Ecto neural progenitor cell (in vitro differentiated cells): Measurements from ENCODE around the gene OSBP2.
A peak's percentile ranks its signal among the peaks of the same experiment; 100 is the strongest.
"Not testable (repeated sequence)": the region's sequence is repeated elsewhere in the genome, so short reads cannot be mapped to it uniquely, and the experiment has no call there.

Experiments used
- DNase-seq: peaks from one replicate; pipeline ENCODE4 v3.0.0-alpha.2; 2018; ENCODE audit warnings: low spot score

Gene OSBP2

GRCh38 chr22:30718938-30719337 is 24.3 kb downstream of the OSBP2 start:
- DNase-seq: no peak

- no peak for DNase-seq
Measured at GRCh38 chr22:30720263-30720837, 25.7 kb downstream of the OSBP2 start.

- no peak for DNase-seq
Measured at GRCh38 chr22:30721741-30722140, 27.1 kb downstream of the OSBP2 start.

DNA sequence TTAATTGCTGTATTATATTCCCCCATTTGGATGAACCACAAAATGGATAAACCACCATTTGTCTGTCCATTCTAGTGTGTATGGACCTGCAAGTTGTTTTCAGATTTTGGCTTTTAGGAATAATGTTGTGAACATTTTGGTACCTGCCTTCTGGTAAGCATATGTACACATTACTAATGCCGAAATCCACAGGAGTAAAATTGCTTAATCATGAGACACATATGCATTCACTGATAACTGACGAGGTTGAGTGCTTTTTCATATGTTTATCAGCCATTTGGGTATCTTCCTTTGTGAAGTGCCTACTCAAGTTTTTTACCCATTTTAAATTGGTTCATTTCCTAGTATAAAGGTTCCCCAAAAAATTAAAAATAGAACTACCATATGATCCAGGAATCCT is 34.2 kb downstream of the OSBP2 start:
- DNase-seq: no peak

DNA sequence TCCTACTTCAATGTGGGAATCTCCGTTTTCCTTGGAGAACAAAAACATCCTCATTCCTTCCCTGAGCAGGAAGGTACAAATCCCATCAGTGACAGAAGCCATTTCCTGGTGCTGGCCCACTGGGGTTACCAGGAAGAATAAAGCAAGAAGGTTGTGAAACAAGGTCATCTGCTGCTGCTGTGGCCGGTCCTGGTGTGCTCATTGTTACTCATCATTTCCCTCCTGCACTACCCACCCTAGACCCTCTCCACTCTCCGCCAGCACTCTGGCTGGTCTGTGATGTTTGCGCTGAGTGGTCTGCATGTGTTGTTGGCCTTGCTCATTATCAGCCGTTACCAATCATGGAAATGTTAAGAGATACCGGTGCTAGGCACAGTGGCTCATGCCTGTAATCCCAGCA is 37.0 kb downstream of the OSBP2 start:
- DNase-seq: no peak

GRCh38 chr22:30732426-30732825 is 37.8 kb downstream of the OSBP2 start:
- no peak for DNase-seq

DNA sequence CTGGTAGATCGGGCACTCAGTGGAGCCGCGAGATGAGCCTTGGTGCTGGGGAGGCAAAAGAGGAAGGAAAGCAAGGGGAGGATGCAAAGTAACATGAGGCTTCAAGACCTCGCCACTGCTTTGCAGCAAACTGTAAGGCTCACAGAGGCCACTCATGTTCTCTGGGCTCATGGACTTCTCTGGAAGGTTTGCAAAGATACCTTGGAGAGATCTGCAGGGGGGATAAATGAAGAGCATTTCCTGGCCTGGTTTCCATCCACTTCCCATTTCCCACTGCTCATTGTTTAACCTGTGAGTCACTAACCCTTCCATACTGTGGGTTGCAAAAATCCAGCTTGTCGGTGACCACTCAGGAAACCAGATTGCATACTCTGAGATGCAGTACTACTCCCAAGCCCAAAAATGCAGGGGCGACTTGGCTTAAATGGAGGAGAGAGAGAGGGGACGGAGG is 38.5 kb downstream of the OSBP2 start:
- DNase-seq: no peak

DNA sequence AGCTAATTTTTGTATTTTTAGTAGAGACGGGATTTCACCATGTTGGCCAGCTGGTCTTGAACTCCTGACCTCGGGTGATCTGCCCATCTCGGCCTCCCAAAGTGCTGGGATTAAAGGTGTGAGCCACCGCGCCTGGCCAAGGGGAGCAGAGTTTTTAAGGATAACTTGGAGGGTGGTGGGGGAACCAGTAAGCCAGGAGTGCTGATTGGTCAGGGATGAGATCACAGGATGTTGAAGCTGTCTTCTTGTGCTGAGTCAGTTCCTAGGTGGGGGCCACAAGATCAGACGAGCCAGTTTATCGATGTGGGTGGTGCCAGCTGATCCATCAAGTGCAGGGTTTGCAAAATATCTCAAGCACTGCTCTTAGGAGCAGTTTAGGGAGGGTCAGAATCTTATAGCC is 45.3 kb downstream of the OSBP2 start:
- DNase-seq: not testable (repeated sequence)

DNA sequence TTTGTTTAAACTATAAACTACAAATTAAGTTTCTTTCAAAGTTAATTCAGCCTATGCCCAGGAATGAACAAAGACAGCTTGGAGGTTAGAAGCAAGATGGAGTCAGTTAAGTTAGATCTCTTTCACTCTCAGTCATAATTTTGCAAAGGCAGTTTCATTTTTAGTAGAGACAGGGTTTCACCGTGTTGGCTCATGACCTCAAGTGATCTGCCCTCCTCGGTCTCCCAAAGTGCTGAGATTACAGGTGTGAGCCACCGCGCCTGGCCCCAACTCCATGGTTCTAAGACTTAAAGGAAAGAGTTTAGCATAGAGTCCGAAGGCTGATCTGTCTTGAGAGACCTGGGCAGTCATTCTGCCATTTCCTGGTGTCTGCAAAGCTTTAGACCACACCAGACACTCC is 45.8 kb downstream of the OSBP2 start:
- not testable (repeated sequence) for DNase-seq

- DNase-seq: no peak
Measured at GRCh38 chr22:30742291-30743256, 47.9 kb downstream of the OSBP2 start.

DNA sequence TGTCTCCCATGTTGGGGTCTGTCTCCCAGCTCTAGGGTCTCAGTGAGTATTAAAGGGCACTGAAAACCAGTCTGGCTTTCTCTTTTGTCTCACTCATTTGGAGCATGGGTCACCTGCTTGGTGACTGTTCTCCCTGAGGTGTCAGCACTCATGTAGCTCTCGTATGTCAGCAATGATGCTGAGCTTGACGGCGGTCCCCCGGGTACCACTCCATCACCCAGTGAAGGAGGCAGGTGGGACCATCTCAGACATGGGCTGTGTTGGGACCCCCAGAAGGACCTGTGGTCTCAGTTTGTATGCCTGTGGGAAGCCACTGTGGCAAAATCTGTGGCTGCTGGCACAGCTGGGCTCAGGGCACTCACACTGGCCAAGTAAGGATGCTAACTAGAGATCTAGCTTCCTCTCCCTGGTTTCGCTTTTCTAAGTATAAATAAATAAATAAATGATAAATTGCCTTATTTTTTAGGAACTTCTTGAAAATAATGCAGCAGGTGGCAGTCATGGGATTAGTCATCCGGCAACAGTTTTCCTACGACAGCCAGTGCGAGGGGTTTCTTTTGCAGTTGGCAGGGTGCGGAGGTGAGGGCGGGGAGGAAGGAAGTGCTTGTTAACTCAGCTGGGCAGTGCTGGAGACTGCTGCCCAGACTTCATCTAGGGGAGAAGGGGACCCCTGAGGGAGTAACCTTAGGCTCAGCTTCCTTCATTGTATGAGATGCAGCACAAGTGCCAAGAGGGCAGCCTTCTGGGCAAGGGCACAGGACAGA is 48.8 kb downstream of the OSBP2 start:
- DNase-seq: no peak

DNA sequence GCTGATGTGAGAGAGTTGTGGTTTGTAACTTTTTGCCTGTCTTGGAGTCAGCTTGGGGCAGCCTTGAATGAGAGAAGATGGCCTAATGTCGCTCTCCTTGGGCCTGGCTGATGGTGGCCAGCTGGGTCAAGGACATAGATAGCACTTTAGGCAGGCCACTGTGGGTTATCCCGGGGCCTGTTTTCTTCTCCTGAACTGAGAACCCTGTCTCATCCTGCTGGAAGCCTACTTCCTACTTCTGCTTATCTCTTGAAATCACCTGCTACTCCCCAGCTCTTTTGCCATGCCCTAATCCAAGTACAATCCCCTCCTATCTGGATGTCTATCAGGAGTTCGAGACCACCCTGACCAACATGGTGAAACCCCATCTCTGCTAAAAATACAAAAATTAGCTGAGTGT is 49.5 kb downstream of the OSBP2 start:
- DNase-seq: no peak

- no peak for DNase-seq
Measured at GRCh38 chr22:30747493-30747892, 52.8 kb downstream of the OSBP2 start.

- DNase-seq: no peak
Measured at GRCh38 chr22:30749272-30749671, 54.6 kb downstream of the OSBP2 start.

DNA sequence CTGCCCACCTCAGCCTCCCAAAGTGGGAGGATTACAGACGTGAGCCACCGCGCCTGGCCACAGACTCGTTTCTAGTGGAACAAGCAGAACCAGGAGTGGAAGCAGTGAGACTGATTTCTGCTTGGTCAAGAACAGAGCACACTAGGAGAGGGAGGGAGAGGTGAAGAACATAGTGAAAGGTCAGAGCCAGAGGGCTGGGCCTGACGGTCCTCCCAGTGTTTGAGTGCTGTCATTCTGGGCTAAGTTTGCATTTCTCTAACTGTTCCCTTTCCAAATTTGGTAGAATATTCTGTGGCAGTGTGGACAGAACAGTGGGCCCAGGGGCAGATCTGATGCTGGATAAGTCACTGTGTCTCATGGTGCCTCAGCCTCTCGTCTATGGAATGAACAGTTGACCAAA is 55.2 kb downstream of the OSBP2 start:
- no peak for DNase-seq

DNA sequence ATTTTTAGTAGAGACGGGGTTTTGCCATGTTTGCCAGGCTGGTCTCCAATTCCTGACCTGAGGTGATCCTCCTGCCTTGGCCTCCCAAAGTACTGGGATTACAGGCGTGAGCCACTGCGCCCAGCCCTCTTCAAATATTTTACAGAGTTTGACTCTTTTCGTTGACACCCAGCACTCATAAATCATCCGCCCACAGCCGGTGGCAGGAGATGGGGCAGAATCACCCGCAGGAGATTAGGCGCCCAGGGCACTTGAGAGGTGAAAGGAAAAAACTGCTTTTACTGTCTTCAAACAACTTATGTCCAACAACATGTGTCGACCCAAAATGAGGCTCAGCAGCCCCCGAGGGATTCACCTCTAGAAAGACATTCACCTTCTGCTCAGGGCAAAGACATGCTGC is 56.9 kb downstream of the OSBP2 start:
- no peak for DNase-seq

DNA sequence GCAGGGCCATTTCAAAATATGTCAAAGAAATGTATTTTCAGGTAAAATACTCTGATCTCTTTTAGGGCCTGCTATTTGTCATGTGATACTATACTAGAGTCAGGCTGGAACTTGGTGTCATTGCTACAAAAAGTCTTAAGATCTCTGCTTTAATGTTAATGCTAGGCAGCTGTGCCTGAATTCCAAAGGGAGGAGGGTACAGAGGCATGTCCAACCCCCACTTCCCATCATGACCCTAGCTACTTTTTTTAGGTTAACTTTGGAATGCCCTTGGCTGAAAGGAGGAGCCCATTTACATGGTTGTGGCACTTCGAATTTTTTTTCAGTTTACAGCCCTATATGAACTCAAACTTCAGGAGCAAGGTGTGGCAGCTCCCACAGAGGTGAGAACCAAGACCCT is 58.1 kb downstream of the OSBP2 start:
- no peak for DNase-seq

DNA sequence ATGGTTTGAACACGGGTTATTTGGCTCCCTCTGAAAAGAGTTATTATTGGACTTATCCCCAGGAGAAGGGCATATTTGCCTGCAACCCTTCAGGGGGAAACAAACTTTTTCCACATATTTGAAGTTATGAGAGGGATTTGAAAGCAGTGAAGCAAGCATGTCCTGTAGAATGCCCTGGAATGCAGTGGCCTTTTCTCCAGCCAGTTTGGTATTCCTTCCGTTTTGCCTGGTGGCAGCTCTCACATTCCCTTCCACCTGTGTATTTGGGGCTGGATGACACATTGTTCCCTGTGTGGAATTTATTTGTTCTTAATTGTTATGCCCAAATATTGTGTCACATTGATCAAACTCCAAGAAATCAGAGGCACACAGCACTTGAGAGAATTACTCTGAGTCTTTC is 59.0 kb downstream of the OSBP2 start:
- no peak for DNase-seq

DNA sequence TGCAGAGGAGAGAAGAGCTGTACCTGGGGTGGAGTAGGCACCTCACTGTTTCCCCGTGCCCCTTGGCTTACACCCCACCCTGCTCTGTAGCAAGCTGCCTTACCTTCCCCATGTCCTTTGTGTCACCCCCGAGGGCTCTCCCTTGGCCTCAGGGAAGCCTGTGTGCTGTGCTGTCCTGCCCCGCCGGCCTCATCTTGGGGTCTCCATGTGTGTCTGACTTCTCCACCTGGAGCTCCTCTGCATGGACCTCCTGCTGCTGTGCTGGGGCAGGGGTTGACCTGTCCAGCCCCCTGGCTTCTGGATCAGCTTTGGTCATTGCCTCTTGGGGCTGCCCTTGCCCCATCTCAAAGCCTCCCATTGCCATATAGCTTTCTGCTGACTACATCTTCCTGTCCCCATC is 59.8 kb downstream of the OSBP2 start:
- DNase-seq: no peak

DNA sequence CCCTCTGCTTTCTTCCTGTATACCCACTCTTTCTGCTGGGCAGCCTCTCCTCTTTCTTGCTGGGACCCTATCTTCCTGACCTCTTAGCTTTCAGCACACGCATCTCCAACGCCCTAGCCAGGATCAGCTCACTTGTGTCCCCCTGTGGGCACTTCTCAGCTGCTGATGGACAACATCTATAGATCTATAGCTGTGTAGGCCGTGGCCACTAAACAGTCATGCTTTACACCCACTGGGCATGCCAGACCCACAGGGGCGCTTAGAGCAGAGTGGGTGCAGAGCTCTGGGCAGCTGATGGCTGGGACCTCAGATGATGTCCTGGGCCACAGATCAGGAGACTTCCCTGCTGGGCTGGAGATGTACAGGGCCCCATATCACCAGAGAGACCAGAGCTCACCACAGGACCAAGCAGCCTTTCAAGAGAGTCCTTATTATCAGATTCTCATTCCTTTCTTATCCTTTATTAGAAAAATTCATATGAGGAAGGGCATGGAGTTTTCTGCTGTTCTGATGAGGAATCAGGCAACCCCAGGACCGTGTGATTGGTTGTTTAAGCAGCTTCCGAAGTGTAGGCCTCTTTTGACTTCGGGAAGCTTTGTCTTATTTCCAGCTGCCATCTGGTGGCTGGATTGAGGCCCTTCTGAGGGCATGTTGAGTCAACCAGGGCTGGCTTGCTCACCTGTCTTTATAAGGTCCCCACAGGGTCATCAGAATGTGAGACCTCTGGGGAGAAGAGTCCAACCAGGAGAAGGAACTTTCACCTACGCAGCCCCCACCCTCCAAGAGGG is 60.5 kb downstream of the OSBP2 start:
- peak; percentile 67 for DNase-seq

DNA sequence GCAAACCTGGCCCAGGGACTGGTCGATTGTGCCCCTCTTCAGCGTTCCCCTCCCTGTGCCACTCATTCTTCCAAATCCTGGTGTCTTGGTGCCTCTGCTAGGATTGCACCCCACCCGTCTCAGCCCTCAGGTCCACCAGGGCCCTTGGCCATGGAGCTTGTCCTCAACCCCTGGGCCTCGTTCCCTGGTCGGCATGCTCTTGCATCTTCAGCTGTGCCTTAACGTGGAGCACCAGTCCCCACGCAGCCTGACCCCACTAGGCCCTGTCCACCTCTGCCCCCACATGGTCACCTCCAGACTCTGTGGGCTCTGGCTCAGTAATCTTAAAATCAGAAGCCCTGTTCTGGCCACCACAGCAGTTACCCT is 61.1 kb downstream of the OSBP2 start:
- DNase-seq: no peak
